ENCODE results near the gene CHN2. TPM values are rescaled to one million over a fixed set of nuclear protein-coding genes. Genes with fewer than 3 reads are reported as not detected.

CHN2 gene
- total RNA-seq, 1 experiment from 2014 or later = 61.2 TPM

DNA sequence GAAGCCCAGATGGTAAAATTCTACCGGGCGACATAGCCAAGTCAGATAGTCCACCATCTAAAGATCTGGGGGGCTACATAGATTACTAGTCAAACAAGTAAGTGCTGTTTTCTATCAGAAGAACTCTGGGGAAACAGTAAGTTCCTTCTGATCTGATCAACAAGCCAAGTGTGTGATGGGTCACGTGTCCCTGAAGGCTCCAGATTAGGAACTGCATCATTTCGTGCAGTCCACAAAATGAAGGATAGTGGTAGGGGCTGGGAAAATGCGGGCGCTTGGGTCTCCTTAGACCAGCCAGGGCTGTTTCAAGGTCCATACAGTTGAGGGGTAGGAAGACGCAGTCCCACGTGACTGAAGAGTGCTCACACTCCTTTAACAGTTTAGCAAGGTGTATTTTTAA, 1.8 kb upstream of the CHN2 start:
- ChIA-PET POLR2A (ENCODE audit: low non-redundant PET) (no interaction called here), CTCF (no interaction called here)
- Histone ChIP-seq H3K27ac (ENCODE audit: low read depth, low read length, poor library complexity, severe bottlenecking) (peak overlapping the region; percentile 90), H3K4me1 (ENCODE audit: insufficient read depth, low read length, poor library complexity, severe bottlenecking) (peaks cover 64% of the 10 kb centered on the region), H3K36me3 (ENCODE audit: insufficient read depth, low read length, poor library complexity, severe bottlenecking) (no peaks in the 10 kb centered on the region), H3K9me3 (ENCODE audit: low read depth, low read length, poor library complexity, severe bottlenecking) (no peaks in the 10 kb centered on the region), H3K27me3 (replicated peaks; ENCODE audit: insufficient read depth, low read depth, low read length, poor library complexity) (no peaks in the 10 kb centered on the region), H3K4me3 (ENCODE audit: low read depth, low read length, poor library complexity, severe bottlenecking) (no peak overlapping the region)
- no peak for TF ChIP-seq EZH2 (IDR thresholded peaks at IDR 0.05; ENCODE audit: borderline replicate concordance, low read depth, low read length, poor library complexity, severe bottlenecking)
- no TSS peak for BruUV-seq (replicated peaks)
- no peak for DNase-seq (ENCODE audit: low spot score)
- intact Hi-C loops (cut with micrococcal nuclease; ENCODE audit: unreplicated experiment) = loop anchor here (10.0 kb wide), 1 partner anchor 152 kb away; no protein-coding TSS in a partner anchor

DNA sequence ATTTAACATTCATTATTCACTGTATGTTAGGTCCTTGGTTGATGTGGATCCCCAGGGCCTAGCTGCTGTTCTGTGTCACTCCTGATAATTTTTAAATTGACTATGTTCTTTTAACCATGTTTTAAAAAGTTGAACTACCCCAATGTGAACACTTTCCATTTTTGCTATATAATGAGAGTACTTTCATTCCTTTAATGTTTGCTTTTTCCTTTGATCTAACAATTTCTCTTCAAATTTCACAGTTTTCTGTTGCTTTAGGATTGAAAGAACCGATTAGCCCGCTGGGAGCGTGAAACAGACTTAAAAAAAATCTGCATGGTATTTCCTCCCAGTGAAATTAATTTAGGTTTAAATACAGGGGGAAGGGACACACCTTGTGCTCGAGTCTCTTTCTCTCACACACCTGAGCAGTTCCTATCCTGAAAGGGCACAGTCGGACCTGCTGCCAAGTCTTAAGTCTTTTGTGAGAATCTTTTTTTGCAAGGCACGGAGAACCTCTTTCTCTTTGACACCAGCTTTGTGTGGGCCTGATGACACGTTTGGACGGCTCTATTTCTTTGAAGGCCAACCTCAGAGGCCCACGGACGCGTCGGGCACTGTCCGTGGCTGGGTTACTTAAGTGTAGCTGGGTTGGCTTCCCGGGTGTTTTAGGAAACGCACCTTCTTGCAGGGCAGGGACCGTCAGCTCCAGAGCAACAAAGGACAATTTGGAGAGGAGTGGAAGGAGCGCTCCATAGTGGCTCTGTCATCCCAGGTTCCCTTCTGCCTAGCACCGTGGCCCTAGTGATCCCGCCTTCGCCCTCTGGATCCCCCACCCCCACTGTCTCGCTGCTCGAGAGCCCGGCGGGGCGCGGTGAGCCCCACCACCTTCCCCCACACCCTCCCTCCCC, 1.0 kb upstream of the CHN2 start:
- intact Hi-C loops (cut with micrococcal nuclease; ENCODE audit: unreplicated experiment) = loop anchor here (10.0 kb wide), 1 partner anchor 151 kb away; no protein-coding TSS in a partner anchor

DNA sequence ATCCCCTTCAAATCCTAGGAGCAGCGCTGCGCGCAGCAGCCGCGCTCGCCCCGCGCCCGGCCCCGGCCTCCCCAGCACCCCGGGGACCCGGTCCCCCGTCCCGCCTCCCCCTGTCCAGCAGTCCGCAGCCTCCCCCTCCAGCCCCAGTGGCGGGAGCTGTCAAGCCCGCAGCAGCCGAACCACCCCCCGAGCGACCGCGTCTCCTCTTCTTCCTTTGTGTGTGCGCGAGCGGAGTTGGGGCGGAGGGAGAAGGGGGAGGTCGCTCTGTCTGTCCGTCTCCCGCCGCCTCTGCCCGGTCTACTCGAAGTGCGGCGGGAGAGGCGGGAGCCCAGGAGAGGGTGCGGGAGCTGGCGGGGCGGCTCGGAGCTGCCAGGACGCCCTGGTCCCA, 375 bp upstream of the CHN2 start:
- ChIA-PET POLR2A (ENCODE audit: low non-redundant PET) (no interaction called here), CTCF (interaction anchor here (0.6 kb wide), 1 partner anchor 222 kb away, joined by 4 read pairs; no protein-coding TSS in a partner anchor)
- peak overlapping the region; percentile 90 for H3K27ac ChIP-seq (ENCODE audit: low read depth, low read length, poor library complexity, severe bottlenecking)
- BruUV-seq (replicated peaks) = no TSS peak
- peaks cover 59% of the 10 kb centered on the region for H3K4me1 ChIP-seq (ENCODE audit: insufficient read depth, low read length, poor library complexity, severe bottlenecking)
- no peak for TF ChIP-seq EZH2 (IDR thresholded peaks at IDR 0.05; ENCODE audit: borderline replicate concordance, low read depth, low read length, poor library complexity, severe bottlenecking)
- TF ChIP-seq, protein P1, sequence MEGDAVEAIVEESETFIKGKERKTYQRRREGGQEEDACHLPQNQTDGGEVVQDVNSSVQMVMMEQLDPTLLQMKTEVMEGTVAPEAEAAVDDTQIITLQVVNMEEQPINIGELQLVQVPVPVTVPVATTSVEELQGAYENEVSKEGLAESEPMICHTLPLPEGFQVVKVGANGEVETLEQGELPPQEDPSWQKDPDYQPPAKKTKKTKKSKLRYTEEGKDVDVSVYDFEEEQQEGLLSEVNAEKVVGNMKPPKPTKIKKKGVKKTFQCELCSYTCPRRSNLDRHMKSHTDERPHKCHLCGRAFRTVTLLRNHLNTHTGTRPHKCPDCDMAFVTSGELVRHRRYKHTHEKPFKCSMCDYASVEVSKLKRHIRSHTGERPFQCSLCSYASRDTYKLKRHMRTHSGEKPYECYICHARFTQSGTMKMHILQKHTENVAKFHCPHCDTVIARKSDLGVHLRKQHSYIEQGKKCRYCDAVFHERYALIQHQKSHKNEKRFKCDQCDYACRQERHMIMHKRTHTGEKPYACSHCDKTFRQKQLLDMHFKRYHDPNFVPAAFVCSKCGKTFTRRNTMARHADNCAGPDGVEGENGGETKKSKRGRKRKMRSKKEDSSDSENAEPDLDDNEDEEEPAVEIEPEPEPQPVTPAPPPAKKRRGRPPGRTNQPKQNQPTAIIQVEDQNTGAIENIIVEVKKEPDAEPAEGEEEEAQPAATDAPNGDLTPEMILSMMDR (conservative IDR thresholded peaks at IDR 0.05; ENCODE audit: low read depth, low read length) = no peak
- no peaks in the 10 kb centered on the region for H3K27me3 ChIP-seq (replicated peaks; ENCODE audit: insufficient read depth, low read depth, low read length, poor library complexity)
- H3K4me3 ChIP-seq (ENCODE audit: low read depth, low read length, poor library complexity, severe bottlenecking) = peak overlapping the region; percentile 84
- no peaks in the 10 kb centered on the region for H3K36me3 ChIP-seq (ENCODE audit: insufficient read depth, low read length, poor library complexity, severe bottlenecking)
- DNase-seq (ENCODE audit: low spot score) = peak; percentile 62
- no peaks in the 10 kb centered on the region for H3K9me3 ChIP-seq (ENCODE audit: low read depth, low read length, poor library complexity, severe bottlenecking)
- intact Hi-C loops (cut with micrococcal nuclease; ENCODE audit: unreplicated experiment) = loop anchor here (10.0 kb wide), 1 partner anchor 151 kb away; no protein-coding TSS in a partner anchor

More for the DNA sequence above, 1.0 kb upstream of the CHN2 start:
- Histone ChIP-seq H3K27me3 (replicated peaks; ENCODE audit: insufficient read depth, low read depth, low read length, poor library complexity) (no peaks in the 10 kb centered on the region), H3K36me3 (ENCODE audit: insufficient read depth, low read length, poor library complexity, severe bottlenecking) (no peaks in the 10 kb centered on the region), H3K9me3 (ENCODE audit: low read depth, low read length, poor library complexity, severe bottlenecking) (no peaks in the 10 kb centered on the region), H3K27ac (ENCODE audit: low read depth, low read length, poor library complexity, severe bottlenecking) (peak overlapping the region; percentile 90), H3K4me3 (ENCODE audit: low read depth, low read length, poor library complexity, severe bottlenecking) (peak overlapping the region; percentile 84), H3K4me1 (ENCODE audit: insufficient read depth, low read length, poor library complexity, severe bottlenecking) (peaks cover 60% of the 10 kb centered on the region)
- BruUV-seq (replicated peaks) = TSS peak; percentile 51
- DNase-seq (ENCODE audit: low spot score) = peak; percentile 49
- CTCF ChIA-PET = no interaction called here
- TF ChIP-seq EZH2 (IDR thresholded peaks at IDR 0.05; ENCODE audit: borderline replicate concordance, low read depth, low read length, poor library complexity, severe bottlenecking) = no peak
- TF ChIP-seq, protein P1 (conservative IDR thresholded peaks at IDR 0.05; ENCODE audit: low read depth, low read length) = no peak
- POLR2A ChIA-PET (ENCODE audit: low non-redundant PET) = no interaction called here

Data from A673 (cell line).